NOMO-1 treated with dmso at 0.1 percent for 144 hours (cell line): ENCODE measurements around the gene CEP104.
"Not testable (repeated sequence)": the region's sequence is repeated elsewhere in the genome, so short reads cannot be mapped to it uniquely, and the experiment has no call there.

Experiments
- DNase-seq: peaks from one replicate; lab custom pipeline; 2025; ENCODE audit not compliant: unreplicated experiment; lab: John Stamatoyannopoulos, UW

CEP104 gene

DNA sequence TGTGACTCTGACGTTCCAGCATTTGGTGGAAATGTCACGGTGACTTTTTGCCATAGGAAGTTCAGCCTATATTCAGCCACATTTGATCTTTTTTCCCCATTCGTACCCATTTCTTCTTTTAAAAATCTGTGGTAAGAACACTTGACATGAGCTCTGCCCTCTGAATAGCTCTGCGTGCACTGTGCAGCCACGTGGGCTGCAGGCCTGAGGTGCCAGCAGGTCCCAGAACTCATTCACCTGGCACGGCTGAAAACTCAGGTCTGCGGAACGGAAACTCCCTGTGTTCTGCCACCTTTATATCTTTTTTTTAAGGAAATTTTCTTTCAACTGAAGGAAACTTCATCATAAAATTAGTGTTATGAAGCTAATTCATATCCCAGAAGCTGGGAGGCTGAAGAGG lies 28.6 kb downstream of the CEP104 start:
- no peak for DNase-seq

DNA sequence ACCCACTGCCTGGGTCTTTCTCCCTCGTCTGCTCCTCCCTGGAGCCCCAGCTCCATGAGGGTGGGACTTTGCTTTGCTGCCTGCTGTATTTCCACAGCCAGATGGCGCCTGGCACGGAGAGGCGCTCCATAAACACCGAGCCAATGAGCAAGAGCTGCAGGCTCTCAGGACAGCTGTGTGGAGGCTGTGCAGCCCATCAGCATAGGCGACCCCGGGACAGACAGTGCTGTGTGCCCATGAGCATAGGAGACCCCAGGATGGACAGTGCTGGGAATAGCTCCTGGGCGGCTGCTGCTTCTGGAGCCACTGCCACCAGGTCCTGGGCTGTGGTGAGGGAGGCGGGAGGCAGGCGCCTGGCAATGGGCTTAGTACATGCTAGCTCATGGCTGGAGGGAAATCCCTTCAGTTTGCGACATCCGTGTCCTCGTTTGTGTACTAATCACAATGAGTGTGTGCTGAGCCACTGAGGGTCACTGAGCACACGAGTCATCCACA lies 29.2 kb downstream of the CEP104 start:
- no peak for DNase-seq

DNA sequence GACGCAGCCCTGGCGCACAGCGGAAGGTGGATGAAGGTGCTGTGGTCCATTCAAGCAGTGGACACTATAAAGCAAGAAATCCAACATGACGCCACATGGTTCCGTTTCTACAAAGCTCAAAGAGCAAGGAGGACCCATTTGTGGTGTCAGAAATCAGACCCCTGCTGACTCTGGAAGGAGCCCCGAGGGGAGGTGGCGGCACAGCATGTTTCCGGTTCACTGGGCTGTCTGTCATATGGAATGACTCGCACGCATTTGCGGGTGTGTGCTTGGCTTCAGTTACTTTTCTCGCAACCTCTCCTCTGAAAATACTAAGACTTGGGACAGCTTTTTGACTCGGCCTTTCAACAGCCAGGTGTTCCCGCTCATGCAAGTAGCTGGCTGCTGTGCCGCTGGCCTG lies 31.7 kb downstream of the CEP104 start:
- DNase-seq = no peak

GRCh38 chr1:3824650-3825049 lies 32.4 kb downstream of the CEP104 start:
- no peak for DNase-seq

- DNase-seq = no peak
These were observed 34.6 kb downstream of the CEP104 start for GRCh38 chr1:3822421-3822820.

- no peak for DNase-seq
These were observed 35.1 kb downstream of the CEP104 start for GRCh38 chr1:3821908-3822307.

DNA sequence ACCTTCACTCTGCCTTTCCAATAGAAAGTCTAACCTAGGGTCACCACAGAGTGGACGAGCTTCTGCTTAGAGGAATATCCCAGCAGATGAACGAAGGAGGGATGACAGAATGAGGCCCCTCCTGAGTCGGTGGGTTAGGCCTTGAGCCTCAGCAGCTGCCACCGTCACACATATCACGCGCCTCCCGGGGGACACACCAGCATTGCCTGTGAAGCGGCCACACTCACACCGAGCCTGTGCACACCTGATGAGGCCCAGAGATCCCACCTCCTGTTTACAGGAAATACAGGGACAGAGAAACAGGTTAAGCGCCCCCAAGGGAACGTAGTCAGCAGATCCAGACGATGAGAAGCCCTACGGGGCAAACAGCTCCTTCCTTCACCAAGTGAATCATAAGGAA lies 35.6 kb downstream of the CEP104 start:
- no peak for DNase-seq

DNA sequence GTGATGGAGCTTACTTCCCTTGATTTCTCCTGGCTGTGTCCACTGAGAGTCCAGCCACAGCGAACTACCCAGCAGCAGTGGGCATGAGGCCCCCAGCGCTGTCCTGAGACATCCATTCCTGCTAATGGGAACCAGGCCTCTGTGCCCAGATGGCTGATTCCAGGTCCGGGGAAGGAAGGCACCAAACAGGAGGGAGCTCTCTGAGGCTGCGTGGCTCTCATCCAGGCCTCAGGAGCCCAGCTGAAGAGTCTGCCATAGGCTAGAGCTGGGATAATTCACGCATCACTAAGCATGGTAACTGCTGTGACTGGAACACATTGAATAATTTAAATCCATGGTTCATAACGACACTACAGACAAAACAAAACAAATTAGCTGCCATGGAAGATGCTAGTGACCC lies 36.0 kb downstream of the CEP104 start:
- no peak for DNase-seq

DNA sequence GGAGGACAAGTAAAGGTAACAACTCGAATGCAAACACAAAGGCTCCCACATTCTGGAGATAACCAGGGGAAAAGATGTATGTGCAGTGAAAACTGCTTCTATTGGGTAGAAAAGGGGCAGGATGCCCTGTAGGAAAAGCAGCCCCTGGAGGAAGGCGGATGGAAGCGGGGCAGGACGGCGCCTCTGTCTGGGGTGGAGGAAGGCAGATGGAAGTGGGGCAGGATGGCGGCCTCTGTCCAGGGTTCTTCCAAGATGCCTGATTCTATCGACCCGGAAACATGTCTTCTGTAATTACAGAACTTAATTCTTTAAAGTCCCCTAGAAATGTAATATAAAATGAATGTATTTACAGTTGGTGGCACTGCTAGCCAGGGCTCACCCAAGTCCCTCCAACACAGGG lies 36.7 kb downstream of the CEP104 start:
- no peak for DNase-seq

GRCh38 chr1:3819771-3820200 lies 37.2 kb downstream of the CEP104 start:
- no peak for DNase-seq

GRCh38 chr1:3817821-3818597 lies 39.0 kb downstream of the CEP104 start:
- no peak for DNase-seq

DNA sequence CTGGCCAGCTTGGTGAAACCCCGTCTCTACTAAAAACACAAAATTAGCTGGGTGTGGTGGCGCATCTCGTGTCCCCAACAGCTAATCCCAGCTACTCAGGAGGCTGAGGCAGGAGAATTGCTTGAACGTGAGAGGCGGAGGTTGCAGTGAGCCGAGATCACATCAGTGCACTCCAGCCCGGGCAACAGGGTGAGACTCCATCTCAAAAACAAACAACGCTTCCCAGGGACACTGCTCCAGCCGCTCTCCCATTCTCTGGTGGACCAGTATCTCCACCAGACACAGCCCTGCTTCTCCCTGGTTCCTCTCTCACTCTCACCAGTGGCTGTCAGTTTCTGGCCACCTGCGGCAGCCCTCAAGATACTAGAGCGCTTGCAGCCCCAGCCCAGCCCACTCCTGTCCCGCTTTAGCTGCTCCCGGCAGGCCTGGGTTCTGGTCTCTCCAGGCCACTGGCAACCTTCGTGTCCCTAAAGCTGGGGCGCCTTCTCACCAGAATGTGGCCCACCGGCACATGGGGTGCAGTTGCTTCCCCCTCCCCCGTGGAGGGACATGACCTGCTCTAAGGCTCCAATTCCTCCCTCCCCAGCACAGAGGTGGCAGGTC lies 39.8 kb downstream of the CEP104 start:
- no peak for DNase-seq

DNA sequence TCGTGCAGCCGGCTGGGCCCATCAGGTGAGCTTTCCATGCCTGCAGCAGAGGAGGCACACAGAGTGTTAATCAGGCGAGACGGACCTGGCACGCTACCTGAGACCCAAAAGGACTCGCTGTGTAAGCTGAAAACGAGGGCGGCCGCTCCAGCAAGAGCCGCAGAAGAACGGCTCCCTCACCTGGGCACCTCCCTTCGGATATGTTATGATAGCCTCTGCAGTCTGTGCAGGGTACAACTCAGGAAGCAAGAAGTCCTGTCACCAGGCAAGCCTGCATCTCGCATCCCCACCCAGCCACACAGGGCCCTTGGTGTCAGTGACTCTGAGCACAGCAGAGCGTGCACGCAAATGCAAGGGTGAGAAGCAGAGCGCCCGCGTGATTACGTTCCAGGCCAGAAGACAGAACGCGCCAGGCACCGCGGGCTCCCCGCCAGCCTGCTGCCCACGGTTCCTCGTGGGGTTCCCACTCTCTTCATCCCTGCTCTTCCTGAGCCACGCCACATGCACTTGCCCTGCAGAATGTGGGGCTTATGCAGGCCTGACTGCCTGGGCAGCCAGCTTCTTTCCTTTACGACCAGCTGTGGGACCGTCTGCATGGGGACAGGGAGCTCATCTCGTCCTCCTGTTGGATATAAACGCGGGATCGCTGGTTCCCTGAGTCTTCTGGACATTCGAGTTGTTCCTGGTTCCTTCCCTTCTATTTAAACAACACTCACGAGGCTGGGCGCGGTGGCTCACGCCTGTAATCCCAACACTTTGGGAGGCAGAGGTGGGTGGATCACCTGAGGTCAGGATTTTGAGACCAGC lies 40.5 kb downstream of the CEP104 start:
- no peak for DNase-seq

GRCh38 chr1:3814771-3815561 lies 42.0 kb downstream of the CEP104 start:
- DNase-seq = no peak

- no peak for DNase-seq
These were observed 42.9 kb downstream of the CEP104 start for GRCh38 chr1:3814065-3814464.

DNA sequence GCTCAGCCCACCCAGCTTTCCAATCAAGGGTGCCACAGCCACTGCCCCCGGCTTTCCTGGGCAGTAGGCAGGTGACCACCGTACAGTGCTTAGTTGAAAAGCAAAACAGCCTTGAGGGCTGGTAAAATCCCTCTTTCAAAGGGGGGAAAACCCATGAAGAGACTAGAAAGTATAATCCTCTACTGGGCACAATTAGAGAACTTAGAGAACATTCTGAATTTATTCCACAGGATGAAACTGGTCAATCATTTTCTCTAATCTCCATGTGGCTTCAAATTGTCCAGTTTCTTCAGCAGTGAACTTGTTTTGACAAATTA lies 45.5 kb downstream of the CEP104 start:
- DNase-seq = no peak

DNA sequence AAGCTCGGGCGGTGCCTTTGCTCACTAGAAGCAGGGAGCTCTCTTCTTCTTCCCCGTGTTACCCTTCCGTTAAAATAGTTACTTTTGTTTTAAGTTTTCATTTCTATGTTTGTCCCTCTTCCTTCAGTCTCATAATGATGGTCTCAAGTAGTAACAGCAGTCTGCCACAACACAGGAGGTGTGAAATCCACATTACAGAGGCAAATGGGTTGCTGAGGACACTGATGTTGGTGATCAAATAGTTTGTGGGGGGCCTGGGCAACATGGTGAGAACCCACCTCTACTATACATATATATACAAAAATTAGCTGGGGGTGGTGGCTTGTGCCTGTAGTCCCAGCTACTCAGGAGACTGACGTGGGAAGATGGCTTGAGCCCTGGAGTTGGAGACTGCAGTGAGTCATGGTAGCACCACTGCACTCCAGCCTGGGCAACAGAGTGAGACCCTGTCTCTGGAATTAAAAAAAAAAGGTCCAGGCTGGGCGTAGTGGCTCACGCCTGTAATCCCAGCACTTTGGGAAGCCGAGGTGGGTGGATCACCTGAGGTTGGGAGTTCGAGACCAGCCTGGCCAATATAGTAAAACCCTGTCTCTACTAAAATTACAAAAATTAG lies 46.8 kb downstream of the CEP104 start:
- not testable (repeated sequence) for DNase-seq

- no peak for DNase-seq
These were observed 47.3 kb downstream of the CEP104 start for GRCh38 chr1:3809680-3810079.

GRCh38 chr1:3807769-3808168 lies 49.2 kb downstream of the CEP104 start:
- no peak for DNase-seq

DNA sequence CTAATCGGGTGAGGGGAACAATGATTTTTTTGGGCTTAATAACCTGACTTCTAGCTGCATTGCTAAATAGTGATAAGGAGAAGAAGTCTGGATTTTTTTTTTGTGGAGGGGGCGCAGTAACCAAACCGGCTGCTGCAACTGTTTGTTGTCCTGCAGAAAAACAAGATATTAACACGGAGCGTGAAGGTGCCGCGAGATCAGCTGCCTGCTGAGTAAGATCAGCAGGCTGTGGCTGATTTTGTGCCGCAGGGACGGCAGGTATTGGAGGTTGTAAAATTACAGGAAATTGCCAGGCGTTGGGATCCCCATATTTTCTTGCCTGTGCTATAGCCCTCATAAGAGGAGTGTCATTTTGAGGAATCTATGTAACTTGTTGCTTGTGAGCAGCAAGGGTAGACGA lies 52.0 kb downstream of the CEP104 start:
- DNase-seq = no peak

DNA sequence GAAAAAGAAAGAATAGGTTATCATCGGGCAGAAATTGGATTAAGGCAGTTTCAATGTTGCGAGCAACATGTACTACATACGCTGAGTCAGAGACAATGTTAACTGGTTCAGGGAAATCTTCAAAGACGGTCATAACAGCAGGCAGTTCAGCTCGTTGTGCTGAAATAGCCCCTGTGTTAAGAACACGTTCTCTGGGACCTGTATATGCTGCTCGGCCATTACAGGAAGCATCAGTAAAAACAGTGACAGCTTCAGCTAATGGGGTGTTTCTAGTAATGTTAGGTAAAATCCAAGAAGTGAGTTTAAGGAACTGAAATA lies 52.4 kb downstream of the CEP104 start:
- DNase-seq = not testable (repeated sequence)
